ENCODE results near the gene DLEU7.

Gene DLEU7

GRCh38 chr13:50843257-50844083 lies at the start of gene DLEU7:
DLEU7 (minus strand) TSS chr13:50843692; CDS start chr13:50843646, 46 bp downstream.
- Mint-ChIP-seq H3K36me3 (ENCODE audit: insufficient read depth) (no peaks in the 10 kb centered on the region), H3K27ac (ENCODE audit: low read depth) (no peak within 1 kb of the TSS), H3K27me3 (no peaks in the 10 kb centered on the region), H3K4me1 (peaks cover 8% of the 10 kb centered on the region), H3K4me3 (no peak within 1 kb of the TSS), H3K9me3 (no peaks in the 10 kb centered on the region)
- DNase-seq (ENCODE audit: low spot score in 2 of 2) (no peak), ATAC-seq (replicated peaks; ENCODE audit: extremely low read depth, poor library complexity, severe bottlenecking) (no peak)

- peaks cover 40% of the 10 kb centered on the region for H3K4me1 Mint-ChIP-seq
- peak; percentile 54 for ATAC-seq (replicated peaks; ENCODE audit: extremely low read depth, poor library complexity, severe bottlenecking)
- no peak for DNase-seq (ENCODE audit: low spot score in 2 of 2)
Observed at GRCh38 chr13:50892210-50892944, 48.9 kb upstream of the DLEU7 start.

GRCh38 chr13:50891206-50891605 lies 47.7 kb upstream of the DLEU7 start:
- DNase-seq (ENCODE audit: low spot score in 2 of 2) (no peak), ATAC-seq (replicated peaks; ENCODE audit: extremely low read depth, poor library complexity, severe bottlenecking) (no peak)
- Mint-ChIP-seq H3K4me1 (peaks cover 40% of the 10 kb centered on the region), H3K27me3 (no peaks in the 10 kb centered on the region), H3K27ac (ENCODE audit: low read depth) (peak overlapping the region; percentile 84), H3K9me3 (no peaks in the 10 kb centered on the region), H3K36me3 (ENCODE audit: insufficient read depth) (peaks cover 4% of the 10 kb centered on the region), H3K4me3 (peak overlapping the region; percentile 14)

More at GRCh38 chr13:50892210-50892944, 48.9 kb upstream of the DLEU7 start:
- H3K36me3 Mint-ChIP-seq (ENCODE audit: insufficient read depth), result peaks cover 4% of the 10 kb centered on the region
- peak overlapping the region; percentile 84 for H3K27ac Mint-ChIP-seq (ENCODE audit: low read depth)
- peak overlapping the region; percentile 65 for H3K4me3 Mint-ChIP-seq
- no peaks in the 10 kb centered on the region for H3K27me3 Mint-ChIP-seq
- no peaks in the 10 kb centered on the region for H3K9me3 Mint-ChIP-seq

- Mint-ChIP-seq H3K9me3 (no peaks in the 10 kb centered on the region), H3K27me3 (no peaks in the 10 kb centered on the region), H3K27ac (ENCODE audit: low read depth) (no peak overlapping the region), H3K4me1 (peaks cover 34% of the 10 kb centered on the region), H3K4me3 (no peak overlapping the region), H3K36me3 (ENCODE audit: insufficient read depth) (peaks cover 3% of the 10 kb centered on the region)
- ATAC-seq (replicated peaks; ENCODE audit: extremely low read depth, poor library complexity, severe bottlenecking) (no peak), DNase-seq (ENCODE audit: low spot score in 2 of 2) (no peak)
Observed at GRCh38 chr13:50889317-50889716, 45.8 kb upstream of the DLEU7 start.

GRCh38 chr13:50888362-50888761 lies 44.9 kb upstream of the DLEU7 start:
- no peak overlapping the region for H3K4me3 Mint-ChIP-seq
- ATAC-seq (replicated peaks; ENCODE audit: extremely low read depth, poor library complexity, severe bottlenecking) (no peak), DNase-seq (ENCODE audit: low spot score in 2 of 2) (no peak)
- H3K27ac Mint-ChIP-seq (ENCODE audit: low read depth), result no peak overlapping the region
- H3K9me3 Mint-ChIP-seq, result no peaks in the 10 kb centered on the region
- peaks cover 3% of the 10 kb centered on the region for H3K36me3 Mint-ChIP-seq (ENCODE audit: insufficient read depth)
- no peaks in the 10 kb centered on the region for H3K27me3 Mint-ChIP-seq
- H3K4me1 Mint-ChIP-seq, result peaks cover 25% of the 10 kb centered on the region

GRCh38 chr13:50887151-50887550 lies 43.7 kb upstream of the DLEU7 start:
- Mint-ChIP-seq H3K27ac (ENCODE audit: low read depth) (no peak overlapping the region), H3K27me3 (no peaks in the 10 kb centered on the region), H3K9me3 (no peaks in the 10 kb centered on the region), H3K4me1 (peaks cover 15% of the 10 kb centered on the region), H3K36me3 (ENCODE audit: insufficient read depth) (peaks cover 3% of the 10 kb centered on the region), H3K4me3 (no peak overlapping the region)
- DNase-seq (ENCODE audit: low spot score in 2 of 2), result no peak
- no peak for ATAC-seq (replicated peaks; ENCODE audit: extremely low read depth, poor library complexity, severe bottlenecking)

- H3K27me3 Mint-ChIP-seq, result no peaks in the 10 kb centered on the region
- no peaks in the 10 kb centered on the region for H3K9me3 Mint-ChIP-seq
- no peaks in the 10 kb centered on the region for H3K4me1 Mint-ChIP-seq
- ATAC-seq (replicated peaks; ENCODE audit: extremely low read depth, poor library complexity, severe bottlenecking) (no peak), DNase-seq (ENCODE audit: low spot score in 2 of 2) (no peak)
- no peaks in the 10 kb centered on the region for H3K36me3 Mint-ChIP-seq (ENCODE audit: insufficient read depth)
- H3K27ac Mint-ChIP-seq (ENCODE audit: low read depth), result no peak overlapping the region
- no peak overlapping the region for H3K4me3 Mint-ChIP-seq
Observed at GRCh38 chr13:50884265-50884664, 40.8 kb upstream of the DLEU7 start.

GRCh38 chr13:50883728-50884127 lies 40.2 kb upstream of the DLEU7 start:
- H3K4me3 Mint-ChIP-seq, result no peak overlapping the region
- no peaks in the 10 kb centered on the region for H3K36me3 Mint-ChIP-seq (ENCODE audit: insufficient read depth)
- DNase-seq (ENCODE audit: low spot score in 2 of 2) (no peak), ATAC-seq (replicated peaks; ENCODE audit: extremely low read depth, poor library complexity, severe bottlenecking) (no peak)
- no peaks in the 10 kb centered on the region for H3K4me1 Mint-ChIP-seq
- no peaks in the 10 kb centered on the region for H3K27me3 Mint-ChIP-seq
- H3K9me3 Mint-ChIP-seq, result no peaks in the 10 kb centered on the region
- H3K27ac Mint-ChIP-seq (ENCODE audit: low read depth), result no peak overlapping the region

GRCh38 chr13:50882816-50883435 lies 39.4 kb upstream of the DLEU7 start:
- H3K27me3 Mint-ChIP-seq, result no peaks in the 10 kb centered on the region
- H3K4me1 Mint-ChIP-seq, result no peaks in the 10 kb centered on the region
- DNase-seq (ENCODE audit: low spot score in 2 of 2) (no peak), ATAC-seq (replicated peaks; ENCODE audit: extremely low read depth, poor library complexity, severe bottlenecking) (no peak)
- no peak overlapping the region for H3K27ac Mint-ChIP-seq (ENCODE audit: low read depth)
- no peaks in the 10 kb centered on the region for H3K36me3 Mint-ChIP-seq (ENCODE audit: insufficient read depth)
- H3K4me3 Mint-ChIP-seq, result no peak overlapping the region
- H3K9me3 Mint-ChIP-seq, result no peaks in the 10 kb centered on the region

GRCh38 chr13:50873991-50874390 lies 30.5 kb upstream of the DLEU7 start:
- Mint-ChIP-seq H3K9me3 (no peaks in the 10 kb centered on the region), H3K36me3 (ENCODE audit: insufficient read depth) (no peaks in the 10 kb centered on the region), H3K4me3 (no peak overlapping the region), H3K27me3 (no peaks in the 10 kb centered on the region), H3K27ac (ENCODE audit: low read depth) (no peak overlapping the region), H3K4me1 (no peaks in the 10 kb centered on the region)
- DNase-seq (ENCODE audit: low spot score in 2 of 2) (no peak), ATAC-seq (replicated peaks; ENCODE audit: extremely low read depth, poor library complexity, severe bottlenecking) (no peak)

- H3K4me1 Mint-ChIP-seq, result no peaks in the 10 kb centered on the region
- ATAC-seq (replicated peaks; ENCODE audit: extremely low read depth, poor library complexity, severe bottlenecking), result no peak
- no peak for DNase-seq (ENCODE audit: low spot score in 2 of 2)
- H3K27me3 Mint-ChIP-seq, result no peaks in the 10 kb centered on the region
- no peak overlapping the region for H3K4me3 Mint-ChIP-seq
- no peak overlapping the region for H3K27ac Mint-ChIP-seq (ENCODE audit: low read depth)
- H3K36me3 Mint-ChIP-seq (ENCODE audit: insufficient read depth), result no peaks in the 10 kb centered on the region
- H3K9me3 Mint-ChIP-seq, result no peaks in the 10 kb centered on the region
Observed at GRCh38 chr13:50873467-50873866, 30.0 kb upstream of the DLEU7 start.

- Mint-ChIP-seq H3K36me3 (ENCODE audit: insufficient read depth) (no peaks in the 10 kb centered on the region), H3K27ac (ENCODE audit: low read depth) (no peak overlapping the region), H3K4me3 (no peak overlapping the region), H3K27me3 (peaks cover 14% of the 10 kb centered on the region), H3K9me3 (no peaks in the 10 kb centered on the region), H3K4me1 (no peaks in the 10 kb centered on the region)
- ATAC-seq (replicated peaks; ENCODE audit: extremely low read depth, poor library complexity, severe bottlenecking) (no peak), DNase-seq (ENCODE audit: low spot score in 2 of 2) (no peak)
Observed at GRCh38 chr13:50871405-50871804, 27.9 kb upstream of the DLEU7 start.

GRCh38 chr13:50867637-50867945 lies 24.1 kb upstream of the DLEU7 start:
- H3K27ac Mint-ChIP-seq (ENCODE audit: low read depth), result peak overlapping the region; percentile 38
- DNase-seq (ENCODE audit: low spot score in 2 of 2) (no peak), ATAC-seq (replicated peaks; ENCODE audit: extremely low read depth, poor library complexity, severe bottlenecking) (no peak)
- no peaks in the 10 kb centered on the region for H3K36me3 Mint-ChIP-seq (ENCODE audit: insufficient read depth)
- peaks cover 20% of the 10 kb centered on the region for H3K27me3 Mint-ChIP-seq
- no peak overlapping the region for H3K4me3 Mint-ChIP-seq
- no peaks in the 10 kb centered on the region for H3K9me3 Mint-ChIP-seq
- no peaks in the 10 kb centered on the region for H3K4me1 Mint-ChIP-seq

Data from central memory CD8-positive, alpha-beta T cell (primary cell).